ENCODE results near the gene CCT3.

GRCh38 chr1:156359249-156359648 is 21.2 kb upstream of the CCT3 start:
- TF ChIP-seq CTCF (conservative IDR thresholded peaks at IDR 0.05; ENCODE audit: low read length) (no peak), EZH2phosphoT487 (IDR thresholded peaks at IDR 0.05; ENCODE audit: borderline replicate concordance, low read depth, low read length) (no peak)
